ENCODE measurements around the gene MAP3K10.

The MAP3K10 gene

GRCh38 chr19:40234429-40235237 is 43.4 kb downstream of the MAP3K10 start:
- DNase-seq, result no peak

DNA sequence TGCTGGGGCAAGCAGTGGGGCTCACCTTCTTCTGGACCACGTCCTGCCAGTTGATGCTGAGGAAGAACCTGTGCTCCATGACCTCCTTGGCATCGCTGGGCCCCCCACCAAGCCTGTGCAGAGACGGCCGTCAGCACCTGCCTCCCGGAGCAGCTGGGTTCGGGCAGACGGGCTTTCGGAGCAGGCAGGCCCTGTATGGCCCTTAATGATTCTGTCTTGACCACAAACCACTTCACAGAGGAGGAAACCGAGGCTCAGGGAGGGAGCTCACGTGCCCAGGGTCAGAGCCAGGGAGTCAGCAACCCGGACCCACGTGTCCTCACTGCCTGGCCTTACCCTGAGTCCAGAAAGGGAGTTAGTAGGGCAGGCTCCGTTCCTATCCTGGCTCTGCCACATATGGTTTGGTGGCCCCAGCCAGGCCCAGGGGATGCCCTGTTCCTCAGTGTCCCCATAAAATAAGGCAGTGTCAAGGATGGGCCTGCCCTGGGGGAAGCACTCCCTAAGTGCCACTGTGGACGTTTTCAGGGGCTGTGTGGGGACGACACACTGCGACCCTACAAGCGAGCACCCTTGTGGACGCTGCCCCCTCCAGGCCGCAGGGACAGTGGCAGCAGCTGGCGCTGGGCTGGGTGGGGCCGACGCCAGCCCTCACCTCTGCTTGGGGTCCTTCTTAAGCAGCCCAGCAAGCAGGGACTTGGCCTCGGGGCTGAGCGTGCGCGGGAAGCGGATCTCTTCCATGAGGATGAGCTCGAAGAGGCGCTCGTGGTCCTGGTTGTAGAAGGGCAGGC is 44.2 kb downstream of the MAP3K10 start:
- DNase-seq, result no peak

GRCh38 chr19:40236026-40236355 is 44.8 kb downstream of the MAP3K10 start:
- no peak for DNase-seq

DNA sequence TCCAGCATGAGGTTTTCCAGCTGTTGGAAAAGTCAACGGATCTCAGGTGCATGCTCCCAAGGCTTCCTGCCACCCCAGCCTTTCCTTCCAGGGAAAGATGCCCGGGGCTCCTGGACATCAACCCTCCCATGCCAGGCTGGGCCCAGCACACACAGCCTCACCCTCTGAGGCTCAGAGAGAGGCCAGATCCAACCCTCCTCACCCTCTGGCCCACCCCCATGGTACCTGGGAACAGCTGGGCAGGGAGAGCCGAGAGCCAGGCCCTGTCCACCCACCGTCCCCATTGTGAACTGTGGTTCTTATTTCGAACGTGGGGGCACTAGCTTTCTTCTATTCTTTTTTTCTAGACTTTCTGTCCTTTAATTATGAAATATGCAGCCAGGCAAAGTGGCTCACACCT is 45.1 kb downstream of the MAP3K10 start:
- no peak for DNase-seq

DNA sequence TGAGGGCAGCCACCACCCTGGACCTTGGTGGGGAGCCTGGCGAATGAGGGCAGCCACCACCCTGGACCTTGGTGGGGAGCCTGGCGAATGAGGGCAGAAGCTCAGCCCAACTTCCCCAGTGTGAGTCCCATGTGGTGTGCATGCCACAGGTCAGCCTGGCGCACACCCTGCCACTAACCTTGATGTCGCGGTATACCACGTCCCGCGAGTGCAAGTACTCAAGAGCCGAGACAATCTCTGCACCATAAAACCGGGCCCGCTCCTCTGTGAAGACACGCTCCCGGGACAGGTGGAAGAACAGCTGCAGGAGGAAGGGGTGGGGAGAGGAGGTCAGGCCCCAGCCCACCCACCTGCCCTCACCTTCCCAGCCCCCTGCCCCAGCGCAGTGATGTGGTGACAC is 46.6 kb downstream of the MAP3K10 start:
- no peak for DNase-seq

- DNase-seq, result no peak
Observed at GRCh38 chr19:40238775-40239174, 47.5 kb downstream of the MAP3K10 start.

DNA sequence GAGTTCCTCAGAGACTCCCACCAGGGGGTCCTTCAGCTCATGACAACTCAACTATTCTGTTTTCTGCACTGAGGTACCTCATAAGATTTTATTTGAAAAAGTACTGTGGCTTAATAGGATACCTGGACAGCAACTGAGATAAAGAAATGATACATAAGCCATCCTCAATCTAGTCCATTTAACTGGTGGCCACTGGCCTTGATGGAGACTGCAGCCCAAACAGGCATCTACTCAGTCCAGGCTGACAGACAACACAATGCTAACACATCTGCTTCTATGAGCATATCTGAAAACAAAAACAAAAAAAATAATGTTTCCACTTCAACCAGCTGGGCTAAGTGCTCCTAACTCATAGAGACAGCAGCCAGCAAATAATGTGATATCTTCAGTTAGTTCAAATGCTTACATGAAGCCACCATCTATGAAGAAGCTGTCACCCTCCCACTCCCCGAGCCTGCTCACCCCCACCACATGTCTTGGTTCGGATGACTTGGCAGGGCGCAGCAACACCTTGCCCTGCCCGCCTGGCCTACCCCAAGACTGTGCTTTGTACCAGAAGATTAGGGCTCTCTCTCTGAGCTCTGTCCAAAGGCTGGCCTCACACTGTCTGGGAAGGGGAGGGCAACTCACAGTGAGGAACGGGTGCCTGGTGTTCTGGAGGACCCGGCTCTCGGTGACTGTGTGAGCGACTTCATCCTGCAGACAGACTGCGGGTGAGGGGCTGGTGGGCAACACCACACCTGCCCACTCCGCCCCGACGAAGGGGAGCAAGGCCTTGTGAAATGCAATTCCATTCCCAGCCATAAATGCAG is 48.4 kb downstream of the MAP3K10 start:
- no peak for DNase-seq

GRCh38 chr19:40240332-40240731 is 49.1 kb downstream of the MAP3K10 start:
- no peak for DNase-seq

DNA sequence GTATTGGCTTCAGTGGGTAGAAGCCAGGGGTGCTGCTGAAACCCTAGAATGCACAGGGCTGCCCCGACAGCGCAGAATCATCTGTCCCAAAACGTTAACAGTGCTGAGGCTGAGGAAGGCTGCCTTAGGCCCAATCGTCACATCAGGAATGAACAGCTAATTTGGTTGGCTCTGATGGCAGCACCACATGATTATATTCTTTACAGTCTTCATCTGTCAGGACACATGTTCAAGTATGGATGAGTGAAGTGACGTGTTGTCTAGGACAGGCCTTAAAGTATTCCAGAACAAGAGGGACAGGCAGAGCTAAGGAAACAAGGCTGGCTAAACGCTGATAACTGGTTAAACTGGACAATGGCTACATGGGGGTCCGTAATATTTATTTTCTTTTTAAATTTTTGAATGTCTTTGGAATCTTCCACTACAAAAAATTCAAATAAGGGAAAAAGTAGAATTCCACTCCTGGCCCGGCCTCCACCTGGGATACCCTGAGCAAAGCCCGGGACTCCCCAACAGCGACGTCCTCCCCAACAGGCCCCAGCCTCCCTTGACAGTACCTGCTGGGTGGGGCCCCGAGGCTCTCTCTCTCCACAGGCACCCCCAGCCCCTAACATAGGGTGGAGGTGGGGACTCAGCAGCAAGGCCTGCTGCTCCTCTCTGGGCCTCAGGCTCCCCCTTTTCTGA is 50.0 kb downstream of the MAP3K10 start:
- DNase-seq, result no peak

GRCh38 chr19:40241809-40242384 is 50.7 kb downstream of the MAP3K10 start:
- DNase-seq, result no peak

- DNase-seq, result no peak
Observed at GRCh38 chr19:40242480-40242879, 51.3 kb downstream of the MAP3K10 start.

- DNase-seq, result no peak
Observed at GRCh38 chr19:40243181-40243580, 52.0 kb downstream of the MAP3K10 start.

DNA sequence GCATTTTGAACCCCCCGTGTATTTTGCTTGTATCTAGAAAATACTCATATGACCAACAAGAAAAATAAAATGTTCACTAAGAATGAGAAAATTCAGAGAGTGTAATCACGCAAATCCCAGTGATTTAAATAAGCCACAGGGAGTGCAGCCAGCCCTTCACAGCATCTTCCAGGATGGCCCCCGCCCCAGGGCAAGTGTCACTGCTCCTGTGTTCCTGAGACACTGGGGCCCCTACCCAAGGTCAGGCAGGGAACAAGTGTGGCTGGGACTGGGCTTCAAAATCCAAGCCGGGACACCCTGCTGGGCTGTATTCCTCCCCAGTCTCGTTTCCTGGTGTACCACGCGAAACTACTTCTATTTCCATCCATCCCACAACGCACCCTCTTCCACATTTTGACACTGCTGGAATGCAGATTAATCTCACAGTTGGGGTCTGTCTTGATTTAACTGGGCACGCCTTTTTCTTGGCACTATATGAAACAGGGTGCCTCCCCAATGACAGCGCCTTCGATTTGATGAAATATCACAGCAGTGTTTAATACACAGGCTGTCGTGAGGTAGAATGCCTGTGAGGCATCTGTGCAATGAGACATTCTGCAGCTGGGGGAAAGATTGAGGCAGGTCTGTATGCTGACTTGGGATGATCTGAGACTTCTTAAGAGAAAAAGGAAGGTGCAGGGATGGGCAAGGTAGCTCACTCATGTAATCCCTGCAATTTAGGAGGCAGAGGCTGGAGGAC is 53.5 kb downstream of the MAP3K10 start:
- no peak for DNase-seq

- no peak for DNase-seq
Observed at GRCh38 chr19:40245506-40246128, 54.4 kb downstream of the MAP3K10 start.

DNA sequence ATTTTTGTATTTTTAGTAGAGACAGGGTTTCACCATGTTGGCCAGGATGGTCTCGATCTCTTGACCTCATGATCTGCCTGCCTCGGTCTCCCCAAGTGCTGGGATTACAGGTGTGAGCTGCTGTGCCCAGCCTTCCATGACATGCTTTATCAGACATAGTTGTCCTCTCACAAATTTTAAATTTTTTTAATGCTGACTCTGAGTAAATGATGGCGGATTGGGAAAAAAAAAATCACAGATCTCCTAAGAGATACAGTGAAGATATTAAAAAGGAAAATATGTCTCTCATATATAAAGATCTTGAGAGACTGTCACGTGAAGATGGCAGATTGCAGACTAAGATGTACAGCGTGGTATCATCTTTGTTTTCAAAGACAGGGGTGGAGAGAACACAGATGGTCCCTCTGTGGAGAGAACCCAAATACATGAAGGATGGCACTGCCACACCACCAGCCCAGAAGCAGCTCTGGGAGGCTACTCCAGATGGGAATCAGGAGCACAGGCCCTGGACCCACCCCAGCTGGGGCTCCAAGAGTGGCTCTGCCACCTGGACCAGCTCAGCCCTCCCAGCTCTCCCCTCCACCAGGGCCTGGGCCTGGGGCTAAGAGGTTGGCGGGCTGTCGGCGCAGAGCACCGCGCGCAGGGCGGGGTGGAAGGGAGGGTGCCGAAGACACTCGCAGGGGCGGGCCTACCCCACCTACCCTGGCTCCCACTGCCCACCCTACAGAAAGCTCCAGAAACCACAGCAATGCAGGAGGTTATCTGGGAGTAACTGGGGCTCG is 55.3 kb downstream of the MAP3K10 start:
- no peak for DNase-seq

GRCh38 chr19:40247178-40247577 is 56.0 kb downstream of the MAP3K10 start:
- DNase-seq, result no peak

- no peak for DNase-seq
Observed at GRCh38 chr19:40247735-40248262, 56.6 kb downstream of the MAP3K10 start.

GRCh38 chr19:40249201-40249600 is 58.0 kb downstream of the MAP3K10 start:
- no peak for DNase-seq

GRCh38 chr19:40249781-40250180 is 58.6 kb downstream of the MAP3K10 start:
- DNase-seq, result no peak

GRCh38 chr19:40251244-40251643 is 60.0 kb downstream of the MAP3K10 start:
- no peak for DNase-seq
